Immature natural killer cell (primary cell): Measurements from ENCODE around the gene SPO11. TPM values are rescaled to one million over a fixed set of nuclear protein-coding genes. Genes with fewer than 3 reads are reported as not detected.

Experiments used
- DNase-seq, 3 donors: peaks; one replicate each; pipeline ENCODE4 v3.0.0; 2022; ENCODE audit warnings: mixed read lengths in 1 of 3
- H3K27ac Mint-ChIP-seq, 6 donors: one replicate each; pipeline ENCODE4 v1.8.0; 2020; ENCODE audit warnings: mixed read lengths in 6 of 6, mild to moderate bottlenecking in 5 of 6, inconsistent platforms in 4 of 6, moderate library complexity in 3 of 6
- H3K27me3 Mint-ChIP-seq, 3 donors: one replicate each; pipeline ENCODE4 v1.8.0; 2020 to 2021; ENCODE audit warnings: low read depth in 3 of 3, mild to moderate bottlenecking in 3 of 3, mixed read lengths in 3 of 3, moderate library complexity in 3 of 3, inconsistent platforms in 1 of 3
- H3K36me3 Mint-ChIP-seq, 3 donors: one replicate each; pipeline ENCODE4 v1.8.0; 2020; ENCODE audit warnings: mixed read lengths in 3 of 3, inconsistent platforms in 2 of 3, mild to moderate bottlenecking in 2 of 3
- H3K4me1 Mint-ChIP-seq, 2 donors: one replicate each; pipeline ENCODE4 v1.8.0; 2020; ENCODE audit warnings: inconsistent platforms in 2 of 2, mild to moderate bottlenecking in 2 of 2, mixed read lengths in 2 of 2, moderate library complexity in 1 of 2
- H3K4me3 Mint-ChIP-seq, 5 donors: one replicate each; pipeline ENCODE4 v1.8.0; 2020; ENCODE audit warnings: mild to moderate bottlenecking in 5 of 5, mixed read lengths in 5 of 5, inconsistent platforms in 3 of 5, moderate library complexity in 3 of 5
- H3K9me3 Mint-ChIP-seq, 6 donors: one replicate each; pipeline ENCODE4 v1.8.0; 2020; ENCODE audit warnings: mild to moderate bottlenecking in 6 of 6, mixed read lengths in 6 of 6, inconsistent platforms in 4 of 6, moderate library complexity in 3 of 6
- polyA plus RNA-seq, 3 donors: library from polyadenylated mRNA; unstranded; fragments of 300-500 nt; fragmentation: Illumina TruSeq; gene quantifications; one replicate each; pipeline ENCODE4 v1.2.3, GENCODE V29; 2021

SPO11 gene
- polyA plus RNA-seq, 3 donors from 2014 or later, result not detected

DNA sequence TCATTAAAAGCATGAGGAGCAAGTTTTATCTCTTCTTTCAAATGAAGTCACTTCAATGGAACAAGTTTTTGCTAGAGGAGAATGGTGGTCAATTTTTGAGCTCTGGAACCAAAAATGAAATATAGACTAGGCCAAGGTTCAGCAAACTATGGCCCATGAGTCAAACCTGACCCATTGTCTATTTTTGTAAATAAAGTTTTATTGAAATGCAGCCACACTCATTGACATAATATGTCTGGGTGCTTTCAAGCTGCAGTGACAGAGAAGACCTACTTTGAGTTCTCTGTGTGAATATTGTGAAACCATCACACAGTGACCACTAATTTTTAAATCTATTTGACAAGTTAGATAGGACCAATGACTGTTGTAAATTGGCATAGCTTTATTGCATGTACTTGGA, 34.8 kb downstream of the SPO11 start:
- no peak for DNase-seq
- Mint-ChIP-seq H3K9me3 (no peaks in the 10 kb centered on the region), H3K36me3 (peaks cover 16 to 40% (median 36%) of the 10 kb centered on the region in 3 donors), H3K4me1 (peaks cover 5% of the 10 kb centered on the region in 2 donors), H3K27me3 (no peaks in the 10 kb centered on the region), H3K27ac (no peak overlapping the region), H3K4me3 (no peak overlapping the region)

DNA sequence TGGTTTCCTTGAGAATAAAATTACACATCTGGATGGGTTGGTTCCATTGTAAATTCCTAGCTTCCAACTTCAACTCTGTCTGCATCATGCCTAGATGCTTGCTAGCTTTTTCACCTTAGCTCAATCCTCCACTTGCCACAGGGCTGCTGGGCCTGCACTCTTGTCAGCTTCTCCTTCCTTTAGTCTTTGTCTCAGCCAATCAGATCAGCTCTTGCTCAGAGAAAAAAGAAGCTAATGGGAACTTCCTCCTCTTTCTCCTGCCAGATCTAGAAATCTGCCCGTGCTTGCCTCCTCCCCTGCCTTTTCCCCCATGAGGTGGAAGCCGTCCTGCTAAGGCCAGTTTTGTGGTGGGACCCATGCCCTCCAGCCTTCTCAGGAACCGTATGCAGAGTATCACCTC, 40.0 kb downstream of the SPO11 start:
- Mint-ChIP-seq H3K27me3 (peaks cover 0 to 2% (median 0%) of the 10 kb centered on the region in 3 donors), H3K4me1 (no peaks in the 10 kb centered on the region), H3K9me3 (no peaks in the 10 kb centered on the region), H3K27ac (peak overlapping the region in 1 of 6 donors; percentile 25), H3K36me3 (peaks cover 44 to 64% (median 49%) of the 10 kb centered on the region in 3 donors), H3K4me3 (no peak overlapping the region)
- DNase-seq, result no peak

DNA sequence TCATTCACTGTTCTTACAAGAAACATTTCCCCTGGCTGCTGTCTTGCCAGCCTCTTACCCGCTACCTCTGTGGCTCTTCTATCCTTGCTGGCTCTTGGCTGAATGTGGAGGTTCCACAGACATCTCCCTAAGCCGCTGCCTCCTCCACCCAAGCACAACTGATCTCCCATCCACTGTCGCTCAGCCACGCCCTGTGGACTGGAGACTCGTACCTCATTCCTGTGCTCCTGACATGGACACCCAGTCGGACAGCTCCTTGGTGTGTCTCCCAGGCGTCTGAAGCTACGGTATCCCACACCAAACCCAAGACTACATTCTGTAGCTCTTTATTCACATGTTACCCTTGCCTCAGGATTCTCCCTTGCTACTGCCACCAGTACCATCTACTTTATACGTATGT, 40.7 kb downstream of the SPO11 start:
- Mint-ChIP-seq H3K36me3 (peaks cover 47 to 65% (median 48%) of the 10 kb centered on the region in 3 donors), H3K27me3 (peaks cover 0 to 2% (median under 1%) of the 10 kb centered on the region in 3 donors), H3K27ac (peak overlapping the region in 1 of 6 donors; percentile 51), H3K4me3 (no peak overlapping the region), H3K9me3 (no peaks in the 10 kb centered on the region), H3K4me1 (no peaks in the 10 kb centered on the region)
- no peak for DNase-seq

DNA sequence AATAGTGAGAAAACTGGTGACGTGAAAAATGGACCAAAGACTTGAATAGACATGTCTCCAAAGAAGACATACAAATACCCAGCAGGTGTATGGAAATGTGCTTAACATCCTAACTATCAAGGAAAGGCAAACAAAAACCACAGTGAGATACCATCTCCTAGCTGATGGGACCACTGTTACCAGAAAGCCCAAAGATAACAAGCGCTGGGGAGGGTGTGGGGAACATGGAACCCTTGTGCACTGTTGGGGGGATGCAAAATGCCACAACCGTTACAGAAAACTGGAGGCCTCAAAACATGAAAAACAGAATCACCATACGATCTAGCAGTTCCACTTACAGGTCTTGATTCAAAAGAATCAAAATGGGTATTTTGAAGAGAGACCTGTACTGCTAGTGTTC, 41.8 kb downstream of the SPO11 start:
- Mint-ChIP-seq H3K4me3 (no peak overlapping the region), H3K27ac (no peak overlapping the region), H3K9me3 (no peaks in the 10 kb centered on the region), H3K27me3 (peaks cover 0 to 4% (median 2%) of the 10 kb centered on the region in 3 donors), H3K4me1 (no peaks in the 10 kb centered on the region), H3K36me3 (peaks cover 44 to 65% (median 51%) of the 10 kb centered on the region in 3 donors)
- no peak for DNase-seq

DNA sequence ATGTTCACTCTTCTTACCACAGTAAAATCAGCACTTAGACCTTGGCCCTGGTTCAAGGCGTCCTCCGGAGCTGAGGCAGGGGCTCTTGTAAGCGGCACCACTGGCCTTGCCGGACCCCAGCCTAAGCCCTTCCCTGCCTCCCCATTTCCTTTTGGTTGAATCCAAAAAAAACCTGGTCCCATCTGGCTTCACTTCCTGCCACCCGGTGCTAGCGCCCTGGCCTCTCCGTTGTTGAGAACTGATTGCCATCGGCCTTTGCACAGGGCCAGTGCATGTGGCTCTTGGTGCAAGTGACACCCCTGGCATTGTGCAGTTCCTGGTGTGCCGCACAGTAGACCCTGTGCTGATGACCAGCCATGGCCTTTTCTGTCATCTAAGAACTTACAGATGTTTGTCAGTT, 42.6 kb downstream of the SPO11 start:
- H3K4me3 Mint-ChIP-seq, result no peak overlapping the region
- DNase-seq, result no peak
- H3K27ac Mint-ChIP-seq, result no peak overlapping the region
- H3K4me1 Mint-ChIP-seq, result no peaks in the 10 kb centered on the region
- H3K27me3 Mint-ChIP-seq, result peaks cover 0 to 4% (median 2%) of the 10 kb centered on the region in 3 donors
- peaks cover 42 to 66% (median 45%) of the 10 kb centered on the region in 3 donors for H3K36me3 Mint-ChIP-seq
- no peaks in the 10 kb centered on the region for H3K9me3 Mint-ChIP-seq

DNA sequence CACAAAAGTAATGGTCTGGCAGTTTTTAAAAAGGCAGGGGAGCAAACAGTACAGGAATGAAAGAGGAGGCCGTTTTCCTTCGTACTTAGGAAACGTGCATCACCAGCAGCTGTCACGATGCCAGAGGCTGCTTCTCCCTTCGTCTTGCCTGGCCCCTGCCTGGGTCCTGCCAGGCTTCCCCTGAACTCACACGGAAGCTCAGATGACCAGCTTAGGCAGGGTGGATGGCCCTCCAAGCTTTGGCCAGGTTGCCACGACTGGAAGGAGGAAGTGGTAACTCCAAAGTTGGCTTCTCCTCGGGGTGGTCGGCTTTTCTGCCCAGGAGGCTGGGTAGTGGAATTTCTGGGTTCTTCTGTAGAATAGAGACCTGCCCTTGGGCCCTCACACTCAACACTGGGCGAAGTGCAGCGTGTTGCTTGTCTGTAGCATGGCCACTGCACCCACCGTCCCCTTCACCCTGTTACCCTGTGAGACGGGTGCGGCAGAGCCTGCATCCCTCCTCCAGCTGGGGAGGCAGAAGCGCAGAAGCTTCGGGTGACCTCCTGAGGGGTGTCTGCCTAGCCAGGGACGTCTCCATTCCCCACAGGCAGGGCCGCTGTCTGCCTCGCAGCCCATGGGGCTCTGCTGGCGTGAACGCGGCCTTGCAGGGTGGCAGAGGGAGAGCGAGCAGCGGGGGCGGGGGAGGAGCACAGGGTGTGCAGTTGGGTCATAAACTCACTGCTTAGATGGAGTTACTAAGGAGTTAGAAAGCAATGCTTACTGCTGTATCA, 43.2 kb downstream of the SPO11 start:
- Mint-ChIP-seq H3K9me3 (no peaks in the 10 kb centered on the region), H3K4me1 (no peaks in the 10 kb centered on the region), H3K27me3 (peaks cover 0 to 4% (median 2%) of the 10 kb centered on the region in 3 donors), H3K4me3 (no peak overlapping the region), H3K36me3 (peaks cover 44 to 72% (median 46%) of the 10 kb centered on the region in 3 donors), H3K27ac (no peak overlapping the region)
- DNase-seq, result no peak

DNA sequence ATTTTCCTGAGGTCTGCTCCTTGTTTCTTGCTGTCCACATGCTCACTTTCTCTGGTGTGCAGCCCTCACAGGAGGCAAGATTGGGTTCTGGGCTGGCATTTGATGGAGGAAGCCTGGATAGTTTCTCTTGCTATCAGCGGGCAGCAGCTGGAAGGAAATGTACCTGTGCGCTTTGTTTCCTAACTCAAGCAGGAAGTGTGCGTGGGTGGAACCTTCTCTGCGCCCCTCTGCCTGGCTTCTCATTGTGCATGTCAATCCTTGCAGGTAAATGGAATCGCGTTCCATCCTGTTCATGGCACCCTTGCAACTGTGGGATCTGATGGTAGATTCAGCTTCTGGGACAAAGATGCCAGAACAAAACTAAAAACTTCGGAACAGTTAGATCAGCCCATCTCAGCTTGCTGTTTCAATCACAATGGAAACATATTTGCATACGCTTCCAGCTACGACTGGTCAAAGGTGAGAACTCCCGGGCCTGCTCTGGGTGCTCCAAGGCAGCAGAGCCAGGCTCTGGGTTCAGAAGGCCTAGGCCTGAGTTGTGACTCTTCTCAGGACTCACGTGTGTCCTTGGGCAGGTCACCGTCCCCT, 44.8 kb downstream of the SPO11 start:
- H3K9me3 Mint-ChIP-seq, result no peaks in the 10 kb centered on the region
- H3K36me3 Mint-ChIP-seq, result peaks cover 39 to 66% (median 48%) of the 10 kb centered on the region in 3 donors
- no peak overlapping the region for H3K4me3 Mint-ChIP-seq
- H3K4me1 Mint-ChIP-seq, result peaks cover 7 to 8% of the 10 kb centered on the region in 2 donors
- no peak for DNase-seq
- peaks cover 0 to 4% (median 2%) of the 10 kb centered on the region in 3 donors for H3K27me3 Mint-ChIP-seq
- no peak overlapping the region for H3K27ac Mint-ChIP-seq

DNA sequence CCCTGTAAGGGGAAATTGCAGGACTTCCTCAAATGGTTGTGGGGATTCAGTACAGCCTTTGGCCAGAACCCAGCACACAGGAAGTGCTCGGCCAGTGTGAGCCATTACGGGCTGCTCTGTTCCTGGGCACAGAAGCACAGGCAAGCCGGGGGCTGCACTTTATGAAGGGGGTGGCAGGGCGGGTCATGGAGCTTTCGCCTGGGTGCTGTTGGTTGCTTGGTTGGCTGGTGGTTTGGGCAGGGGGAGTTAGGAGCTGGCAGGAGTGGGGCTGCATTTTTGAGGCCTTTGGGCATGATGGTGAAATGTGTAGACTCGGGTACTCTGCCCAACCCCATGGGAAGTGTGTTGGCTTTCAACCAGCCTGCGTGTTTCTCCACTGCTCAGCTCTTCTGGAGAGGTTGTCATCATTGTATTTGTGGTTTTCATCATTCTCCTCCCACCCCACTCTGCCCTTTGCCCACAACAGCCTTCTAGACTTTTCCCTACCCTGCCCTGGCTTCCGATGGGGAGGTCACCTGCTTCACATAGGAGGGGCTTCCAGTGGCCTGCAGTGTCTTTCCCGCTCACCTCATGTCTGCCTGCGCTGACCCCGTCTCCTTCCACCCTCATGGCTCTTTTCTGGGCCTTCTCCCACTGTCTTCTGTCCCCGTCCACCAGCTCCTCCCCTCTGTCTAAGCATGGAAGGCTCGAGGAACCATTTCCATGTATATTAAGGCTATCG, 45.5 kb downstream of the SPO11 start:
- peaks cover 0 to 4% (median 2%) of the 10 kb centered on the region in 3 donors for H3K27me3 Mint-ChIP-seq
- no peak for DNase-seq
- peaks cover 7 to 8% of the 10 kb centered on the region in 2 donors for H3K4me1 Mint-ChIP-seq
- H3K9me3 Mint-ChIP-seq, result no peaks in the 10 kb centered on the region
- H3K36me3 Mint-ChIP-seq, result peaks cover 32 to 66% (median 43%) of the 10 kb centered on the region in 3 donors
- H3K4me3 Mint-ChIP-seq, result no peak overlapping the region
- peak overlapping the region in 3 of 6 donors; percentile 15 to 34 (median 30) for H3K27ac Mint-ChIP-seq

DNA sequence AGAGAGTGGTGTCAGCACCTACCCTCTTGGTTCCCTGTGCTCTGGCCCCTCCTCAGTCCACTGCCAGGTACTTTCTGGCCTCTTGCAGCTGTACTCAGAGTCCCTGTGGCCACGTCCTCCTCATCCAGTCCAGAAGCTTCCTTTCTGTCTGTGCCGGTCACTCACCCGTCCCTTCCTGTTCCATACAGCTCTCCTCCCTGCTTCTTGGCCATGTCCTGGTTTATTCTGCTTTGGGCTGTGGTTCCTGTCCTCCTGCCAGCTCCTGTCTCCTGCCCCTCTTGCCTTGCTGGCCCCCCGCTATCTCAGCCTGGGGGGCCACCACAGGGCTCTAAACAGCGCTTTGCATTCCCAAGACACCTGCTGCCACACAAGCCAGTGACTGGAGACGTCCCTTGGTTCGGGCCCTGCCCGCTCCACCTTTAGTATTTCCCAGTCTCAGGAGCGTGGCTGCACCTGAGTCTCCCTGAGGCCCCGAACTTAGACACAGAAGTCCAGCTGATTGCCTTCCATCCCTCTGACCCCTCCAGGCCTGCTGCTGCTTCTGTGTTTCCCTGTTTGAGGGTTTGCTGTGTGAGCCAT, 46.1 kb downstream of the SPO11 start:
- DNase-seq, result no peak
- peaks cover 0 to 5% (median 0%) of the 10 kb centered on the region in 3 donors for H3K27me3 Mint-ChIP-seq
- H3K4me3 Mint-ChIP-seq, result no peak overlapping the region
- H3K36me3 Mint-ChIP-seq, result peaks cover 26 to 61% (median 36%) of the 10 kb centered on the region in 3 donors
- H3K27ac Mint-ChIP-seq, result peak overlapping the region in 4 of 6 donors; percentile 41 to 79 (median 53)
- H3K4me1 Mint-ChIP-seq, result peaks cover 7 to 8% of the 10 kb centered on the region in 2 donors
- no peaks in the 10 kb centered on the region for H3K9me3 Mint-ChIP-seq

DNA sequence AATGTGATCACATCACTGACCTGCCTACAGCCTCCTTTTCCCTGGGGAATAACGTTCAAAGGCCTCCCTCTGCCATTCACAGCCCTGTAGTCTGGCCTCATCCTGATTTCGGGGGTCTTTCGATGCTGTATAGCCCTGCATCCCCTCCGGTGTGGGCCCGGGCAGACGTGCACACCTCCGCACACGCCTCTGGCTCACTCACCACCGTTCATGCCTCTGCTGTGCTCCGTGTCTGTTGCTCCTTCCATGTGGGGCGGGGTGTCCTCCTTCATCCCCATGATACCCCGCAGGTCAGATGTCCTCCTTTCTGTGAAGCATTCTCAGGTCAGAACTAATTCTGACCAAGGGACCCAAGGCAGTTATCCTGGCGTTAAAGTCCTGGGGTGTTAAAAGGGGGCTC, 47.7 kb downstream of the SPO11 start:
- peaks cover 0 to 8% (median 0%) of the 10 kb centered on the region in 3 donors for H3K27me3 Mint-ChIP-seq
- peaks cover 21 to 50% (median 23%) of the 10 kb centered on the region in 3 donors for H3K36me3 Mint-ChIP-seq
- peak overlapping the region in 3 of 6 donors; percentile 6 to 40 (median 23) for H3K27ac Mint-ChIP-seq
- H3K9me3 Mint-ChIP-seq, result no peaks in the 10 kb centered on the region
- DNase-seq, result no peak
- no peak overlapping the region for H3K4me3 Mint-ChIP-seq
- H3K4me1 Mint-ChIP-seq, result peaks cover 16 to 17% of the 10 kb centered on the region in 2 donors

DNA sequence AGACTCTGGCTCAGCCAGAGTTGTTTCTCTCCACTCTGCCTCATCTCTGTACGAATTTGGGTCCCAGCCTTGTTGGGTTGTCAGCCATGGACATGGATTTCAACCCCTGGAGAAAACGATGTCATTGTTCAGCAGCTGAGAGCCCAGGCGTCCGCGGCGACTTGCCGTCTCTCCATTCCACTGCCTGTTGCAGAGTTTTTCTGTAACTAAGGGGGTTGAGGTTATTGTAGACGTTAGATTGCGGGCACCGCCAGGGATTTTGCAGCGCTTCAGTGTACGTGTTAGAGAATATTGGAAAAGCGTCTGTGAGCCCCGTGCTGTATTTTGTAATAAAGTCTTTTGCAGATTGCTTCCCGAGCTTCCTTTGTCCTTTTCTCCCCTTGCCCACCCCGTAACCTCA, 48.5 kb downstream of the SPO11 start:
- H3K36me3 Mint-ChIP-seq, result peaks cover 21 to 50% (median 23%) of the 10 kb centered on the region in 3 donors
- peaks cover 22 to 25% of the 10 kb centered on the region in 2 donors for H3K4me1 Mint-ChIP-seq
- no peak overlapping the region for H3K4me3 Mint-ChIP-seq
- peaks cover 0 to 8% (median 0%) of the 10 kb centered on the region in 3 donors for H3K27me3 Mint-ChIP-seq
- H3K27ac Mint-ChIP-seq, result no peak overlapping the region
- no peak for DNase-seq
- no peaks in the 10 kb centered on the region for H3K9me3 Mint-ChIP-seq

DNA sequence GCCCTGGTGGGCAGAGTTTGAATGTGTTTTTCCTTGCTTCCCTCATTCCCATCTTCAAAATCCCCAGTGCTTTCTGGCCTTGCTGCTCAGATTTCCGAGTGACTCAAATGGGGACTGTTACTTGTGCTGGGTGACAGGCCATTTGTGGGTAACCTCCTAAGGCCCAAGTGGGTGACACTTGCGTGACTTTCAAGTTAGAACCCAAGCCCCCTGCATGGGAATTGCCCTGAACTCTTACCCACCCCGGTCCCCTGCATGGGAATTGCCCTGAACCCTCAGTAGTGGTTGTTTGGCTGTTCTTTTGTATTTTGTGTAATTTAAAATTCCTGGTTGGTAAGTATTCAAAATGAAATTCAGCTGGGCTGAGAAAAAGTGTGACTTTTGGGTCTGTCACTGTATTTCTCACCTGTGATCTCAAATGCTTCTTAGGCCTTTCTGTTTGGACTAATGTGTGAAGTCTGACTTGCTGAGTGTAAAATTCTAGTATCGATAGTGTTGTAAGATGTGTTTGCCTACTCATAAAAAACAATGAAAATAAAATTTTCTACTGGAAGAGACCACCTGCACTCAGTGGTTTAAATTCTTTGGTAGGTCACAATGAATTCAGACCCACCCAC, 49.2 kb downstream of the SPO11 start:
- Mint-ChIP-seq H3K4me3 (no peak overlapping the region), H3K4me1 (peaks cover 29 to 31% of the 10 kb centered on the region in 2 donors), H3K36me3 (peaks cover 17 to 44% (median 18%) of the 10 kb centered on the region in 3 donors), H3K27me3 (peaks cover 0 to 14% (median 0%) of the 10 kb centered on the region in 3 donors), H3K9me3 (no peaks in the 10 kb centered on the region), H3K27ac (peak overlapping the region in 4 of 6 donors; percentile 37 to 55 (median 44))
- no peak for DNase-seq

DNA sequence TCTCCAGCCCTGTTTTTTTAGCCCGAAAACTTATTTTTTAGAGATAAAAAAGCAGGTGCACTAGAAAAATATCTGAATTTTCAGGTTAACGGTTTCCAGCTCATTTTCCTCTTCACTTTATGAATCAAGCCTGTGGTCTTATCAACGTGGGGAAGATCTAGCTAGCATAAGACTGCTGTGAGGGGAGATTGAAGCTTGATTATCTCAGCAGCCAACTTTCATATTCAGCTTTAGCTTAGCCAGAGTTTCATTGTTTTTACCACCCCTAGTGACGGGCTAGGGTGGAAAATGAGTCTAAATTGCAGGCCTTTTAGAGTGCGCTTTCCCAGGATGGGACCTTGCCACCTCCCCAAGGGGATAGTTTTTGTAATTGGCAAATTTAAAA, 49.7 kb downstream of the SPO11 start:
- Mint-ChIP-seq H3K27me3 (peaks cover 0 to 16% (median 0%) of the 10 kb centered on the region in 3 donors), H3K9me3 (no peaks in the 10 kb centered on the region), H3K4me1 (peaks cover 34 to 36% of the 10 kb centered on the region in 2 donors), H3K4me3 (no peak overlapping the region), H3K36me3 (peaks cover 17 to 42% (median 17%) of the 10 kb centered on the region in 3 donors), H3K27ac (peak overlapping the region; percentile 21 to 57 (median 47))
- no peak for DNase-seq
